GM18517 (cell line): ENCODE data around the gene SEC61B.
"Not testable (repeated sequence)": the region's sequence is repeated elsewhere in the genome, so short reads cannot be mapped to it uniquely, and the experiment has no call there.

Experiments
- ATAC-seq: cut with Tn5 transposase; IDR thresholded peaks from one replicate; pipeline ENCODE4 v1.9.1; 2021; ENCODE audit warnings: mild to moderate bottlenecking, moderate library complexity; ENCODE audit not compliant: unreplicated experiment

SEC61B gene

GRCh38 chr9:99190597-99191283, 31.3 kb upstream of the SEC61B start:
- ATAC-seq = no peak

GRCh38 chr9:99192786-99193465, 29.2 kb upstream of the SEC61B start:
- ATAC-seq = no peak

GRCh38 chr9:99193466-99193821, 28.6 kb upstream of the SEC61B start:
- no peak for ATAC-seq

GRCh38 chr9:99196484-99196883, 25.6 kb upstream of the SEC61B start:
- ATAC-seq = not testable (repeated sequence)

- no peak for ATAC-seq
These were observed 24.9 kb upstream of the SEC61B start for GRCh38 chr9:99197124-99197630.

- ATAC-seq = no peak
These were observed 24.1 kb upstream of the SEC61B start for GRCh38 chr9:99197987-99198386.

GRCh38 chr9:99199938-99200539, 22.0 kb upstream of the SEC61B start:
- no peak for ATAC-seq

GRCh38 chr9:99201603-99202002, 20.5 kb upstream of the SEC61B start:
- ATAC-seq = no peak

- ATAC-seq = no peak
These were observed 11.5 kb upstream of the SEC61B start for GRCh38 chr9:99210572-99210971.

- ATAC-seq = no peak
These were observed 10.3 kb upstream of the SEC61B start for GRCh38 chr9:99211746-99212145.

GRCh38 chr9:99213197-99213596, 8.9 kb upstream of the SEC61B start:
- ATAC-seq = no peak

GRCh38 chr9:99216073-99216472, 6.0 kb upstream of the SEC61B start:
- no peak for ATAC-seq

- no peak for ATAC-seq
These were observed 2.1 kb upstream of the SEC61B start for GRCh38 chr9:99220011-99220410.

- no peak for ATAC-seq
These were observed 839 bp upstream of the SEC61B start for GRCh38 chr9:99221266-99221620.

GRCh38 chr9:99222416-99223270, 561 bp downstream of the SEC61B start:
- ATAC-seq = peak; percentile 8

- no peak for ATAC-seq
These were observed 2.4 kb downstream of the SEC61B start for GRCh38 chr9:99224445-99224844.

- ATAC-seq = no peak
These were observed 4.0 kb downstream of the SEC61B start for GRCh38 chr9:99226054-99226453.

GRCh38 chr9:99230206-99230605, 8.1 kb downstream of the SEC61B start:
- no peak for ATAC-seq

- no peak for ATAC-seq
These were observed 9.6 kb downstream of the SEC61B start for GRCh38 chr9:99231711-99232110.

- no peak for ATAC-seq
These were observed 12.5 kb downstream of the SEC61B start for GRCh38 chr9:99234618-99235017.

- no peak for ATAC-seq
These were observed 13.0 kb downstream of the SEC61B start for GRCh38 chr9:99235069-99235468.
